Psoas muscle (tissue), 8 donors: ENCODE measurements around the gene SOWAHB. TPM values are rescaled to one million over a fixed set of nuclear protein-coding genes. Genes with fewer than 3 reads are reported as not detected.
"Not testable (repeated sequence)": the region's sequence is repeated elsewhere in the genome, so short reads cannot be mapped to it uniquely, and the experiment has no call there.

Experiments
- ATAC-seq, 4 donors: fragments of 200-7000 bp; cut with Tn5 transposase; one replicate each; pipeline ENCODE4 v1.9.1; 2020; ENCODE audit warnings: moderate library complexity in 3 of 4, mild to moderate bottlenecking in 2 of 4
- DNase-seq, 2 donors: peaks; one replicate each; pipeline ENCODE4 v3.0.0-alpha.2; 2020
- H3K27ac ChIP-seq: fragments of 200-600 bp; one replicate; pipeline ENCODE4 v1.8.0; 2022
- H3K27me3 ChIP-seq, 3 donors: fragments of 200-600 bp in 1 of 3; one replicate each; pipeline versions ENCODE4 v1.6.1 to v1.8.0; 2013 to 2022; ENCODE audit warnings: low read length in 2 of 3, mild to moderate bottlenecking in 2 of 3, moderate library complexity in 1 of 3; ENCODE audit not compliant: insufficient read depth in 3 of 3
- H3K36me3 ChIP-seq, 2 donors: fragments of 200-600 bp in 1 of 2; one replicate each; pipeline versions ENCODE4 v1.6.1 to v1.8.0; 2013 to 2022; ENCODE audit warnings: low read depth in 1 of 2, mild to moderate bottlenecking in 1 of 2, moderate library complexity in 1 of 2; ENCODE audit not compliant: insufficient read depth in 1 of 2
- H3K4me1 ChIP-seq: fragments of 200-600 bp; one replicate; pipeline ENCODE4 v1.8.0; 2022
- H3K4me3 ChIP-seq: fragments of 200-600 bp; one replicate; pipeline ENCODE4 v1.8.0; 2022; ENCODE audit warnings: mild to moderate bottlenecking
- H3K9me3 ChIP-seq: fragments of 200-600 bp; one replicate; pipeline ENCODE4 v1.8.0; 2022
- WGBS, 3 donors: extraction: QIAGEN DNeasy Blood & Tissue Kit; methylation state at CpG; one replicate each; pipeline versions ENCODE4 v1.1.6 to v1.1.7; 2013; 5-methylcytosine and 5-hydroxymethylcytosine counted together
- intact Hi-C, 2 donors: fragments of 100-400 bp; cut with DNase I; formaldehyde crosslinking; loops; one replicate each; pipeline versions ENCODE4 v1.11.0 to v1.14.2; 2022
- polyA plus RNA-seq, 3 donors: library from polyadenylated mRNA; stranded (reverse); fragments of 200-250 nt; gene quantifications; one replicate each; pipeline ENCODE4 v1.2.3, GENCODE V29; 2013
- total RNA-seq, 4 donors: library from RNA; stranded (reverse); fragmentation: NEBNext Ultra II Directional in 2 of 4; extraction: Animal tissue kit (Norgen Biotek cat#: 25700) in 2 of 4; gene quantifications; one replicate each; pipeline versions ENCODE4 v1.2.1 to v1.2.4, GENCODE V29; 2021 to 2023
- TF ChIP-seq, protein P1 (sequence below): fragments of 200-600 bp; IDR thresholded peaks from one replicate; pipeline ENCODE4 v1.8.0; 2022; ENCODE audit warnings: antibody characterized with exemption
- donor health status: healthy with polysubstance abuse.
- donor health status: DM: no; HTN: no; CAD: no; lungs with moderate emphysema.
- donor health status: Bipolar disorder and iron deficiency.
- donor health status: healthy.
- donor health status: DM: yes; HTN: yes; CAD: no.
- donor health status: DM: no; HTN: no; CAD: no.
- donor health status: DM: no; HTN: no; CAD: no.
- donor health status: DM: yes; HTN: yes; CAD: no.

Gene SOWAHB
- total and polyA plus RNA-seq, 7 donors: 0.03 to 0.09 TPM; not detected in 5

DNA sequence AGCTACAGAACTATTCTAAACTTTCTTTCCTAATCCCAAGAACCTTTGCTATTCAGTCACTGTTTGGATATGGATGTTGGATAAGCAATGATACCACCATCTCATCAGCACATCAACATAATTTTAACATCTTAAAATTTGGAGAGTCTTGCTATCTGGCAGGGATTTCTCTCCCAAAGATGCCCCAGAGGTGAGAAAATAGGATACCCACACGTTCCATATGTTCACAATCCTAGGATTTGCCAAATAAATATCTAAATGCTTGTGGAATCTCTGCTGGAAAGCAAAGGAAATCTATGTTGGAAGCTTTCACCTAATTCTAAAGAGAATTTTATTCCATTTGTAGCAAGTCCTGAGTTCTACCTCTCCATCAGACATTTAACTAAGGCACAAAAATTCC is 24.4 kb downstream of the SOWAHB start:
- Histone ChIP-seq H3K27me3 (no peaks in the 10 kb centered on the region), H3K9me3 (no peaks in the 10 kb centered on the region), H3K4me1 (no peaks in the 10 kb centered on the region), H3K4me3 (no peak overlapping the region), H3K27ac (no peak overlapping the region), H3K36me3 (no peaks in the 10 kb centered on the region)
- WGBS, 3 donors: 50 to 56% (median 52%) methylated on average over 1 of the region's 1 CpG
- DNase-seq (no peak), ATAC-seq (no peak)
- intact Hi-C loops: no loop called here
- TF ChIP-seq, protein P1, sequence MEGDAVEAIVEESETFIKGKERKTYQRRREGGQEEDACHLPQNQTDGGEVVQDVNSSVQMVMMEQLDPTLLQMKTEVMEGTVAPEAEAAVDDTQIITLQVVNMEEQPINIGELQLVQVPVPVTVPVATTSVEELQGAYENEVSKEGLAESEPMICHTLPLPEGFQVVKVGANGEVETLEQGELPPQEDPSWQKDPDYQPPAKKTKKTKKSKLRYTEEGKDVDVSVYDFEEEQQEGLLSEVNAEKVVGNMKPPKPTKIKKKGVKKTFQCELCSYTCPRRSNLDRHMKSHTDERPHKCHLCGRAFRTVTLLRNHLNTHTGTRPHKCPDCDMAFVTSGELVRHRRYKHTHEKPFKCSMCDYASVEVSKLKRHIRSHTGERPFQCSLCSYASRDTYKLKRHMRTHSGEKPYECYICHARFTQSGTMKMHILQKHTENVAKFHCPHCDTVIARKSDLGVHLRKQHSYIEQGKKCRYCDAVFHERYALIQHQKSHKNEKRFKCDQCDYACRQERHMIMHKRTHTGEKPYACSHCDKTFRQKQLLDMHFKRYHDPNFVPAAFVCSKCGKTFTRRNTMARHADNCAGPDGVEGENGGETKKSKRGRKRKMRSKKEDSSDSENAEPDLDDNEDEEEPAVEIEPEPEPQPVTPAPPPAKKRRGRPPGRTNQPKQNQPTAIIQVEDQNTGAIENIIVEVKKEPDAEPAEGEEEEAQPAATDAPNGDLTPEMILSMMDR: no peak

DNA sequence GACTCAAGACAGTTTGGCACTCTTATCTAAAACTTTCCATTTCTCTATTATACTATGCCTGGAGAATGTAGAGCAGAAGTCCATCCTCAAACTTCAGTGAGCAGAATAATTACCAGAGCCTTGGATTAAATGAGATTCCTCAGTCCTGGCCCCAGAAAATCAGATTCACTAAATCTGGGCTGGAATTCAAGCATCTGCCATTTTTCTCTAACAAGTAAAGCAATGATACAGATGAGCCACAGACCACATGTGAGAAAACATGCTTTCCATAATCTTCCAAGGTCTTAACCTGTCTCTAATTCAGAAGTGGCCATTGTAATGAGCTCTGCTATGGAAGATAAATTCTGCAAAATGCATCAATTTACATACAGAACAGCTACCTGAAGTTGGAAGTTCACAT is 25.4 kb downstream of the SOWAHB start:
- Histone ChIP-seq H3K4me3 (no peak overlapping the region), H3K36me3 (no peaks in the 10 kb centered on the region), H3K27me3 (no peaks in the 10 kb centered on the region), H3K9me3 (no peaks in the 10 kb centered on the region), H3K27ac (no peak overlapping the region), H3K4me1 (no peaks in the 10 kb centered on the region)
- ATAC-seq (no peak), DNase-seq (no peak)
- intact Hi-C loops: no loop called here
- TF ChIP-seq, protein P1: no peak

DNA sequence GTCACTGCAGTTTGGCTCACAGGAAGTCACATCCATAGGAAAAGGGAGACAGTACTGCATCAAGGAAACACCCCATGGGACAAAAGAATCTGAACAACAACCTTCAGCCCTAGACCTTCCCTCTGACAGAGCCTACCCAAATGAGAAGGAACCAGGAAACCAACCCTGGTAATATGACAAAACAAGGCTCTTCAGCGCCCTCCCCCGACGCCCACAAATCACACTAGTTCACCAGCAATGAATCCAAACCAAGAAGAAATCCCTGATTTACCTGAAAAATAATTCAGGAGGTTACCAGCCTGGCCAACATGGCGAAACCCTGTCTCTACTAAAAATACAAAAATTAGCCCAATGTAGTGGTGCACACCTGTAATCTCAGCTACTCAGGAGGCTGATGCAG is 29.2 kb downstream of the SOWAHB start:
- DNase-seq, H3K4me1 ChIP-seq, H3K27me3 ChIP-seq, H3K36me3 ChIP-seq, ATAC-seq, H3K9me3 ChIP-seq, H3K27ac ChIP-seq, intact Hi-C loops, H3K4me3 ChIP-seq: not testable (repeated sequence)
- WGBS, 3 donors: 86 to 90% (median 89%) methylated on average over 4 of the region's 4 CpGs

DNA sequence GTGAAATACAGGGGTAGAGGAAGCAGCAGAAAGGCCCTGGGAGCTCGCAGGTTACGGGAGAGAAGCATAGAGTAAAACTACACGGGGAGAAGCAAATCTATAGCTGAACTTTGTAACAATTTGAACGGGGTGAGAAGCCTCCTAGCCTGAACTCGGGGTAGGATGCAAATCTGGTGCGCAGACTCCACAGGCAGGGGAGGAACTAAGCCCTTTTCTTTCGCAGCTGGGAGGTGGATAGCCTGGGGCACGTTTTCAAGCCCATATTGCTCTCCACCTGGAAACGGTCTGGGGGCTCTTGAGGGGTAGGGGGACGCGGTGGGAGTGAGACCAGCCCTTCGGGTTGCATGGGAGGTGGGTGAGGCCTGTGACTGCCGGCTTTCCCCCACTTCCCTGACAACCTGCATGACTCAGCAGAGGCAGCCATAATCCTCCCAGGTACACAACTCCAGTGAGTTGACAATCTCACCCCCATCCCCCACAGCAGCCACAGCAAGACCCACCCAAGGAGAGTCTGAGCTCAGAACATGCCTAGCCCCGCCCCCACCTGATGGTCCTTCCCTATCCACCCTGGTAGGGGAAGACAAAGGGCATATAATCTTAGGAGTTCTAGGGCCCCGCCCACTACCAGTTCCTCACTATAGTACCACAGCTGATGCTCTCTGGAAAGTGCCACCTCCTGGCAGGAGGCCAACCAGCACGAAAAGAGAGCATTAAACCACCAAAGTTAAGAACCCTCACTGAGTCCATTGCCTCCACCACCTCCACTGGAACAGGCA is 29.9 kb downstream of the SOWAHB start:
- intact Hi-C loops: no loop called here
- Histone ChIP-seq H3K36me3 (no peaks in the 10 kb centered on the region), H3K4me3 (no peak overlapping the region), H3K27ac (no peak overlapping the region), H3K9me3 (no peaks in the 10 kb centered on the region), H3K27me3 (no peaks in the 10 kb centered on the region), H3K4me1 (no peaks in the 10 kb centered on the region)
- TF ChIP-seq, protein P1: no peak
- ATAC-seq (no peak), DNase-seq (no peak)
- 68 to 71% (median 70%) methylated on average over 16 of the region's 16 CpGs for WGBS, 3 donors

DNA sequence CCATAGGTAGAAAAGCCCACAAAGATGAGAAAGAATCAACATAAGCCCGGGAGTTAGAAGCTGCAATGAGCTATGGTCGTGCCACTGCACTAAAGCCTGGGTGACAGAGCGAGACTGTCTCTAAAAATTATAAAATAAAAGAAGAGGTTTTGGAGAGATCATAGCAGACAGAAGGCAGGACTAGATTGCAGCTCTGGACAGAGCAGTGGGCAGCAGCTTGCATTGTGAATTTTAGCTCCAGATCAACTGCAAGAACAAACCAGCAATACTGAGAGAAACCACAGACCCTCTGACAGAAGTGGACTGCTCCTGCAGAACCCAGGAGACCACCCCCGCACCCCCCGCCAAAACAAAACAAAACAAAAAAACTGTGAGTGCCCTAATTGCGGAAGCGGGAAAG is 30.6 kb downstream of the SOWAHB start:
- H3K4me3 ChIP-seq: no peak overlapping the region
- TF ChIP-seq, protein P1: no peak
- 79 to 84% (median 82%) methylated on average over 7 of the region's 7 CpGs for WGBS, 3 donors
- intact Hi-C loops: no loop called here
- ATAC-seq (no peak), DNase-seq (no peak)
- no peaks in the 10 kb centered on the region for H3K9me3 ChIP-seq
- H3K27ac ChIP-seq: no peak overlapping the region
- no peaks in the 10 kb centered on the region for H3K4me1 ChIP-seq
- H3K36me3 ChIP-seq: no peaks in the 10 kb centered on the region
- H3K27me3 ChIP-seq: no peaks in the 10 kb centered on the region
